IPS-20b (cell line): ENCODE results near the gene NCF1.
"Not testable (repeated sequence)": the region's sequence is repeated elsewhere in the genome, so short reads cannot be mapped to it uniquely, and the experiment has no call there.

Experiments used
- H3K27ac ChIP-seq: one replicate; pipeline ENCODE4 v1.5.1; 2013; ENCODE audit warnings: low read length
- H3K27me3 ChIP-seq: 2 replicates; pipeline ENCODE4 v1.6.1; 2013; ENCODE audit warnings: mild to moderate bottlenecking, low read length, inconsistent platforms; ENCODE audit not compliant: insufficient read depth
- H3K36me3 ChIP-seq: 2 replicates; pipeline ENCODE4 v1.6.1; 2013; ENCODE audit warnings: low read depth, mild to moderate bottlenecking, inconsistent platforms, low read length, moderate library complexity; ENCODE audit not compliant: insufficient read depth
- H3K4me1 ChIP-seq: 2 replicates; pipeline ENCODE4 v1.6.1; 2013; ENCODE audit warnings: mild to moderate bottlenecking, control low read depth, inconsistent platforms, low read length, moderate library complexity; ENCODE audit not compliant: insufficient read depth
- H3K4me3 ChIP-seq: 2 replicates; pipeline ENCODE4 v1.5.1; 2013; ENCODE audit warnings: mild to moderate bottlenecking, low read length, inconsistent platforms
- H3K9ac ChIP-seq: 2 replicates; pipeline ENCODE4 v1.6.1; 2013; ENCODE audit warnings: low read depth, mild to moderate bottlenecking, inconsistent platforms, low read length, moderate library complexity
- H3K9me3 ChIP-seq: 2 replicates; pipeline ENCODE4 v1.6.1; 2013; ENCODE audit warnings: mild to moderate bottlenecking, low read depth, low read length, inconsistent platforms; ENCODE audit not compliant: insufficient read depth

The NCF1 gene

GRCh38 chr7:74773760-74774750 lies at the start of gene NCF1:
Gene NCF1 (plus strand): TSS chr7:74774011. CDS start chr7:74774032, 21 bp downstream.
- H3K4me3 ChIP-seq, H3K27me3 ChIP-seq, H3K9ac ChIP-seq, H3K9me3 ChIP-seq, H3K36me3 ChIP-seq, H3K4me1 ChIP-seq, H3K27ac ChIP-seq: not testable (repeated sequence)

- H3K36me3 ChIP-seq = peaks cover 60% of the 10 kb centered on the region
- H3K4me1 ChIP-seq = no peaks in the 10 kb centered on the region
- no peak overlapping the region for H3K27ac ChIP-seq
- H3K9me3 ChIP-seq = no peaks in the 10 kb centered on the region
- H3K9ac ChIP-seq = no peak overlapping the region
- no peaks in the 10 kb centered on the region for H3K27me3 ChIP-seq
- no peak overlapping the region for H3K4me3 ChIP-seq
These were observed 48.0 kb upstream of the NCF1 start for GRCh38 chr7:74725840-74726239.

- H3K36me3 ChIP-seq = peaks cover 53% of the 10 kb centered on the region
- no peaks in the 10 kb centered on the region for H3K27me3 ChIP-seq
- no peaks in the 10 kb centered on the region for H3K9me3 ChIP-seq
- H3K4me3 ChIP-seq = no peak overlapping the region
- H3K9ac ChIP-seq = no peak overlapping the region
- no peak overlapping the region for H3K27ac ChIP-seq
- no peaks in the 10 kb centered on the region for H3K4me1 ChIP-seq
These were observed 47.3 kb upstream of the NCF1 start for GRCh38 chr7:74726309-74727101.

GRCh38 chr7:74728686-74729085 lies 45.1 kb upstream of the NCF1 start:
- not testable (repeated sequence) for H3K27me3 ChIP-seq, H3K4me3 ChIP-seq, H3K4me1 ChIP-seq, H3K9ac ChIP-seq, H3K27ac ChIP-seq, H3K9me3 ChIP-seq
- peaks cover 35% of the 10 kb centered on the region for H3K36me3 ChIP-seq

- H3K4me3 ChIP-seq, H3K9me3 ChIP-seq, H3K9ac ChIP-seq, H3K27me3 ChIP-seq, H3K27ac ChIP-seq, H3K4me1 ChIP-seq: not testable (repeated sequence)
- peaks cover 25% of the 10 kb centered on the region for H3K36me3 ChIP-seq
These were observed 43.6 kb upstream of the NCF1 start for GRCh38 chr7:74730186-74730585.

- H3K9me3 ChIP-seq, H3K4me1 ChIP-seq, H3K4me3 ChIP-seq, H3K9ac ChIP-seq, H3K27ac ChIP-seq, H3K36me3 ChIP-seq, H3K27me3 ChIP-seq: not testable (repeated sequence)
These were observed 33.7 kb upstream of the NCF1 start for GRCh38 chr7:74739974-74740703.

GRCh38 chr7:74743936-74744557 lies 29.8 kb upstream of the NCF1 start:
- not testable (repeated sequence) for H3K27me3 ChIP-seq, H3K27ac ChIP-seq, H3K4me3 ChIP-seq, H3K9ac ChIP-seq, H3K9me3 ChIP-seq, H3K4me1 ChIP-seq, H3K36me3 ChIP-seq

- H3K4me1 ChIP-seq, H3K9me3 ChIP-seq, H3K27ac ChIP-seq, H3K9ac ChIP-seq, H3K27me3 ChIP-seq, H3K4me3 ChIP-seq, H3K36me3 ChIP-seq: not testable (repeated sequence)
These were observed 19.8 kb upstream of the NCF1 start for GRCh38 chr7:74753921-74754482.

GRCh38 chr7:74756673-74757072 lies 17.1 kb upstream of the NCF1 start:
- H3K9me3 ChIP-seq, H3K36me3 ChIP-seq, H3K27me3 ChIP-seq, H3K27ac ChIP-seq, H3K4me3 ChIP-seq, H3K4me1 ChIP-seq, H3K9ac ChIP-seq: not testable (repeated sequence)

GRCh38 chr7:74758268-74758667 lies 15.5 kb upstream of the NCF1 start:
- H3K4me3 ChIP-seq, H3K27me3 ChIP-seq, H3K9ac ChIP-seq, H3K27ac ChIP-seq, H3K9me3 ChIP-seq, H3K4me1 ChIP-seq, H3K36me3 ChIP-seq: not testable (repeated sequence)

GRCh38 chr7:74758982-74759381 lies 14.8 kb upstream of the NCF1 start:
- not testable (repeated sequence) for H3K9ac ChIP-seq, H3K9me3 ChIP-seq, H3K36me3 ChIP-seq, H3K4me3 ChIP-seq, H3K27ac ChIP-seq, H3K4me1 ChIP-seq, H3K27me3 ChIP-seq
